Natural killer cell (primary cell): ENCODE measurements around the gene CACNA1B. TPM values are rescaled to one million over a fixed set of nuclear protein-coding genes. Genes with fewer than 3 reads are reported as not detected.

ENCODE experiments used
- ATAC-seq, 3 donors: fragments of 150-1000 bp in 2 of 3; fragments of 200-7000 bp in 1 of 3; cut with Tn5 transposase; 1 replicate in 1 of 3; 2 replicates in 2 of 3; pipeline ENCODE4 v1.10.0; 2021; ENCODE audit warnings: mild to moderate bottlenecking in 2 of 3, moderate library complexity in 2 of 3
- DNase-seq, 2 donors: peaks; one replicate each; pipeline versions ENCODE4 v3.0.0 to v3.0.0-alpha.2; 2013 to 2021; ENCODE audit warnings: mixed read lengths in 1 of 2
- H3K27ac ChIP-seq: one replicate; pipeline ENCODE4 v1.5.1; 2013; ENCODE audit warnings: mild to moderate bottlenecking, low read length
- H3K27me3 ChIP-seq: one replicate; pipeline ENCODE4 v1.6.1; 2013; ENCODE audit warnings: low read length; ENCODE audit not compliant: control insufficient read depth, insufficient read depth
- H3K36me3 ChIP-seq: one replicate; pipeline ENCODE4 v1.6.1; 2013; ENCODE audit warnings: low read length; ENCODE audit not compliant: control insufficient read depth, insufficient read depth
- H3K4me1 ChIP-seq: one replicate; pipeline ENCODE4 v1.6.1; 2013; ENCODE audit warnings: low read length; ENCODE audit not compliant: control insufficient read depth, insufficient read depth
- H3K4me3 ChIP-seq: one replicate; pipeline ENCODE4 v1.5.1; 2013; ENCODE audit warnings: low read length
- H3K9me3 ChIP-seq: one replicate; pipeline ENCODE4 v1.6.1; 2013; ENCODE audit warnings: low read length; ENCODE audit not compliant: control insufficient read depth, insufficient read depth
- H3K27ac Mint-ChIP-seq, 2 donors: one replicate each; pipeline ENCODE4 v1.8.0; 2022; ENCODE audit warnings: mild to moderate bottlenecking in 2 of 2, mixed read lengths in 2 of 2, moderate library complexity in 1 of 2
- H3K27me3 Mint-ChIP-seq, 2 donors: one replicate each; pipeline ENCODE4 v1.8.0; 2022; ENCODE audit warnings: low read depth in 2 of 2, mixed read lengths in 2 of 2
- H3K36me3 Mint-ChIP-seq: one replicate; pipeline ENCODE4 v1.8.0; 2022; ENCODE audit warnings: mixed read lengths
- H3K4me1 Mint-ChIP-seq, 2 donors: one replicate each; pipeline ENCODE4 v1.8.0; 2022; ENCODE audit warnings: mixed read lengths in 2 of 2
- H3K4me3 Mint-ChIP-seq: one replicate; pipeline ENCODE4 v1.8.0; 2022; ENCODE audit warnings: mild to moderate bottlenecking, moderate library complexity, mixed read lengths
- H3K9me3 Mint-ChIP-seq, 2 donors: one replicate each; pipeline ENCODE4 v1.8.0; 2022; ENCODE audit warnings: mixed read lengths in 2 of 2
- WGBS: methylation state at CpG from one replicate; pipeline ENCODE4 v1.1.7; 2013; ENCODE audit warnings: missing lambda C conversion rate; ENCODE audit not compliant: insufficient coverage; 5-methylcytosine and 5-hydroxymethylcytosine counted together
- intact Hi-C: fragments of 100-400 bp; cut with micrococcal nuclease; formaldehyde crosslinking; loops from one replicate; pipeline ENCODE4 v1.14.2; 2022
- total RNA-seq, 4 donors: library from RNA; stranded (reverse); fragments of 120-200 nt in 1 of 4; gene quantifications; one replicate each; pipeline versions ENCODE4 v1.2.3 to v1.2.4, GENCODE V29; 2013 to 2022
- TF ChIP-seq, protein P1 (sequence below): fragments of 200-600 bp; IDR thresholded peaks from one replicate; pipeline ENCODE4 v1.8.0; 2022; ENCODE audit warnings: antibody characterized with exemption

The CACNA1B gene
- total RNA-seq, 3 donors from 2014 or later (not counting 1 experiment from before 2014, with no cell fraction given): 0.07 TPM; not detected in 2

GRCh38 chr9:138114501-138115245, 237.1 kb downstream of the CACNA1B start:
- Histone ChIP-seq H3K36me3 (no peaks in the 10 kb centered on the region), H3K27ac (no peak overlapping the region), H3K4me3 (no peak overlapping the region), H3K9me3 (no peaks in the 10 kb centered on the region), H3K4me1 (no peaks in the 10 kb centered on the region), H3K27me3 (no peaks in the 10 kb centered on the region)
- 87% methylated on average over 9 of the region's 10 CpGs for WGBS
- no peaks in the 10 kb centered on the region for H3K36me3 Mint-ChIP-seq
- H3K27me3 Mint-ChIP-seq: peaks cover 0 to 7% of the 10 kb centered on the region in 2 donors
- no peak overlapping the region for H3K4me3 Mint-ChIP-seq
- no peak overlapping the region for H3K27ac Mint-ChIP-seq
- intact Hi-C loops: no loop called here
- DNase-seq: no peak
- H3K9me3 Mint-ChIP-seq: no peaks in the 10 kb centered on the region
- TF ChIP-seq, protein P1, sequence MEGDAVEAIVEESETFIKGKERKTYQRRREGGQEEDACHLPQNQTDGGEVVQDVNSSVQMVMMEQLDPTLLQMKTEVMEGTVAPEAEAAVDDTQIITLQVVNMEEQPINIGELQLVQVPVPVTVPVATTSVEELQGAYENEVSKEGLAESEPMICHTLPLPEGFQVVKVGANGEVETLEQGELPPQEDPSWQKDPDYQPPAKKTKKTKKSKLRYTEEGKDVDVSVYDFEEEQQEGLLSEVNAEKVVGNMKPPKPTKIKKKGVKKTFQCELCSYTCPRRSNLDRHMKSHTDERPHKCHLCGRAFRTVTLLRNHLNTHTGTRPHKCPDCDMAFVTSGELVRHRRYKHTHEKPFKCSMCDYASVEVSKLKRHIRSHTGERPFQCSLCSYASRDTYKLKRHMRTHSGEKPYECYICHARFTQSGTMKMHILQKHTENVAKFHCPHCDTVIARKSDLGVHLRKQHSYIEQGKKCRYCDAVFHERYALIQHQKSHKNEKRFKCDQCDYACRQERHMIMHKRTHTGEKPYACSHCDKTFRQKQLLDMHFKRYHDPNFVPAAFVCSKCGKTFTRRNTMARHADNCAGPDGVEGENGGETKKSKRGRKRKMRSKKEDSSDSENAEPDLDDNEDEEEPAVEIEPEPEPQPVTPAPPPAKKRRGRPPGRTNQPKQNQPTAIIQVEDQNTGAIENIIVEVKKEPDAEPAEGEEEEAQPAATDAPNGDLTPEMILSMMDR: no peak
- ATAC-seq: no peak
- H3K4me1 Mint-ChIP-seq: peaks cover 0 to 4% of the 10 kb centered on the region in 2 donors

GRCh38 chr9:138115506-138115905, 237.9 kb downstream of the CACNA1B start:
- Histone ChIP-seq H3K4me3 (no peak overlapping the region), H3K27me3 (no peaks in the 10 kb centered on the region), H3K9me3 (no peaks in the 10 kb centered on the region), H3K4me1 (no peaks in the 10 kb centered on the region), H3K36me3 (no peaks in the 10 kb centered on the region), H3K27ac (no peak overlapping the region)
- Mint-ChIP-seq H3K27me3 (peaks cover 0 to 5% of the 10 kb centered on the region in 2 donors), H3K27ac (no peak overlapping the region), H3K4me1 (peaks cover 0 to 5% of the 10 kb centered on the region in 2 donors), H3K4me3 (no peak overlapping the region), H3K9me3 (no peaks in the 10 kb centered on the region), H3K36me3 (no peaks in the 10 kb centered on the region)
- peak in 1 of 2 donors; percentile 2 for DNase-seq
- WGBS: 89% methylated on average over 7 of the region's 7 CpGs
- no peak for ATAC-seq
- intact Hi-C loops: no loop called here
- TF ChIP-seq, protein P1: no peak

DNA sequence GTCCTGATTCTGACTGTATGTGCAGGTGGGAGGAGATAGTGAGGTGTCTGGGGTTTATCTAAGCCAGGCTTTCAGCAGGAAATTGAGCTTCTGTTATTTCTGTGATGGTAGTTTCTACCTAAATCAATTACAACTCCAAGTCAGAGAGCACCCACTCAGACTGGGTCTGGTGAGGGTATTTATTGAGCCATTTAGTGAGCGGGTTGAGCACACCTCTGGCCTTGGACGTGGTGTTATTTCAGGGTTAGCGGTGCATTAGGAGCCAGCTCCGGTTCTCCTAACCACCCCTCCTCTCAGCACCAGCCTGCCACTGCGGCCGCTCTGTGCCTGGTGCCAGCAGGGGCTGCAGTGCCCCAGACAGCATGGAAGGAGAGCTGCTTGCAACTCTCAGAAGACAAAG, 238.9 kb downstream of the CACNA1B start:
- intact Hi-C loops: no loop called here
- 87% methylated on average over 6 of the region's 6 CpGs for WGBS
- H3K27ac ChIP-seq: no peak overlapping the region
- DNase-seq (no peak), ATAC-seq (no peak)
- no peaks in the 10 kb centered on the region for H3K36me3 ChIP-seq
- H3K27me3 ChIP-seq: no peaks in the 10 kb centered on the region
- TF ChIP-seq, protein P1: no peak
- no peak overlapping the region for H3K4me3 ChIP-seq
- H3K27me3 Mint-ChIP-seq: peaks cover 0 to 3% of the 10 kb centered on the region in 2 donors
- no peak overlapping the region for H3K4me3 Mint-ChIP-seq
- no peaks in the 10 kb centered on the region for H3K9me3 ChIP-seq
- no peaks in the 10 kb centered on the region for H3K9me3 Mint-ChIP-seq
- H3K36me3 Mint-ChIP-seq: no peaks in the 10 kb centered on the region
- peaks cover 0 to 5% of the 10 kb centered on the region in 2 donors for H3K4me1 Mint-ChIP-seq
- H3K4me1 ChIP-seq: no peaks in the 10 kb centered on the region
- H3K27ac Mint-ChIP-seq: no peak overlapping the region
